Neural cell (in vitro differentiated cells): ENCODE data around the gene AFDN.

Experiments used
- EZH2 ChIP-seq: fragments of 200-600, 300-800 bp; shearing (Covaris generic), sonication (generic); IDR thresholded peaks from 2 replicates; pipeline ENCODE4 v1.6.1; 2014; ENCODE audit warnings: antibody characterized with exemption, low read length, borderline replicate concordance, mild to moderate bottlenecking; ENCODE audit not compliant: insufficient read depth, poor library complexity, severe bottlenecking
- TF ChIP-seq, protein P1 (sequence below): IDR thresholded peaks from 2 replicates; pipeline ENCODE4 v1.6.1; 2012; ENCODE audit warnings: borderline replicate concordance
- TF ChIP-seq, protein P2 (sequence below): fragments of 450-650 bp; IDR thresholded peaks from 2 replicates; pipeline ENCODE4 v1.5.1; 2014; ENCODE audit warnings: antibody characterized with exemption, mild to moderate bottlenecking, moderate library complexity; ENCODE audit not compliant: poor library complexity, severe bottlenecking

DNA sequence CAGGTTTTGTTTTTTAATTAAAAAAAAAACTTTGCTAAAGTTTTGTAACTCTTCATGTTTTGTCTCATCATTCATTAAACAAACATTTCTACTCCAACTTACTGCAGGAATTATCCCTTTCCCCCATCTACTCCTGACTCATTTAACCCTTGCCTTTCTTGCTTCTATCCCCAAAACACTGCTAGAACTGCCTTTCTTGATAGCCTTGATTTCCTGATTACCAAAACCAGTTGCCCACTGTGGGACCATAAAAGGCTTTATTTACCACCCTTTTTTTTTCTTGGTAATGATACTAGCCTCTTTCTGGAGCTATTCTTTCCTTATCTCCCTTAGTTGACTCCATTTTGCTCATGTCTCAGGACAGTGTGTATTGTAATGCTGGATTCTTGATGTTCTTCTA, 15.3 kb downstream of the AFDN start:
- TF ChIP-seq, protein P1, sequence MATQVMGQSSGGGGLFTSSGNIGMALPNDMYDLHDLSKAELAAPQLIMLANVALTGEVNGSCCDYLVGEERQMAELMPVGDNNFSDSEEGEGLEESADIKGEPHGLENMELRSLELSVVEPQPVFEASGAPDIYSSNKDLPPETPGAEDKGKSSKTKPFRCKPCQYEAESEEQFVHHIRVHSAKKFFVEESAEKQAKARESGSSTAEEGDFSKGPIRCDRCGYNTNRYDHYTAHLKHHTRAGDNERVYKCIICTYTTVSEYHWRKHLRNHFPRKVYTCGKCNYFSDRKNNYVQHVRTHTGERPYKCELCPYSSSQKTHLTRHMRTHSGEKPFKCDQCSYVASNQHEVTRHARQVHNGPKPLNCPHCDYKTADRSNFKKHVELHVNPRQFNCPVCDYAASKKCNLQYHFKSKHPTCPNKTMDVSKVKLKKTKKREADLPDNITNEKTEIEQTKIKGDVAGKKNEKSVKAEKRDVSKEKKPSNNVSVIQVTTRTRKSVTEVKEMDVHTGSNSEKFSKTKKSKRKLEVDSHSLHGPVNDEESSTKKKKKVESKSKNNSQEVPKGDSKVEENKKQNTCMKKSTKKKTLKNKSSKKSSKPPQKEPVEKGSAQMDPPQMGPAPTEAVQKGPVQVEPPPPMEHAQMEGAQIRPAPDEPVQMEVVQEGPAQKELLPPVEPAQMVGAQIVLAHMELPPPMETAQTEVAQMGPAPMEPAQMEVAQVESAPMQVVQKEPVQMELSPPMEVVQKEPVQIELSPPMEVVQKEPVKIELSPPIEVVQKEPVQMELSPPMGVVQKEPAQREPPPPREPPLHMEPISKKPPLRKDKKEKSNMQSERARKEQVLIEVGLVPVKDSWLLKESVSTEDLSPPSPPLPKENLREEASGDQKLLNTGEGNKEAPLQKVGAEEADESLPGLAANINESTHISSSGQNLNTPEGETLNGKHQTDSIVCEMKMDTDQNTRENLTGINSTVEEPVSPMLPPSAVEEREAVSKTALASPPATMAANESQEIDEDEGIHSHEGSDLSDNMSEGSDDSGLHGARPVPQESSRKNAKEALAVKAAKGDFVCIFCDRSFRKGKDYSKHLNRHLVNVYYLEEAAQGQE: no peak
- TF ChIP-seq, protein P2, sequence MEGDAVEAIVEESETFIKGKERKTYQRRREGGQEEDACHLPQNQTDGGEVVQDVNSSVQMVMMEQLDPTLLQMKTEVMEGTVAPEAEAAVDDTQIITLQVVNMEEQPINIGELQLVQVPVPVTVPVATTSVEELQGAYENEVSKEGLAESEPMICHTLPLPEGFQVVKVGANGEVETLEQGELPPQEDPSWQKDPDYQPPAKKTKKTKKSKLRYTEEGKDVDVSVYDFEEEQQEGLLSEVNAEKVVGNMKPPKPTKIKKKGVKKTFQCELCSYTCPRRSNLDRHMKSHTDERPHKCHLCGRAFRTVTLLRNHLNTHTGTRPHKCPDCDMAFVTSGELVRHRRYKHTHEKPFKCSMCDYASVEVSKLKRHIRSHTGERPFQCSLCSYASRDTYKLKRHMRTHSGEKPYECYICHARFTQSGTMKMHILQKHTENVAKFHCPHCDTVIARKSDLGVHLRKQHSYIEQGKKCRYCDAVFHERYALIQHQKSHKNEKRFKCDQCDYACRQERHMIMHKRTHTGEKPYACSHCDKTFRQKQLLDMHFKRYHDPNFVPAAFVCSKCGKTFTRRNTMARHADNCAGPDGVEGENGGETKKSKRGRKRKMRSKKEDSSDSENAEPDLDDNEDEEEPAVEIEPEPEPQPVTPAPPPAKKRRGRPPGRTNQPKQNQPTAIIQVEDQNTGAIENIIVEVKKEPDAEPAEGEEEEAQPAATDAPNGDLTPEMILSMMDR: no peak
- no peak for TF ChIP-seq EZH2
